A549 (cell line): ENCODE data around the gene XRCC3. TPM values are rescaled to one million over a fixed set of nuclear protein-coding genes. Genes with fewer than 3 reads are reported as not detected.

Source experiments
- ATAC-seq, 2 experiments: fragments of 200-7000 bp in 1 of 2; fragments of >200 bp in 1 of 2; cut with Nextera tagmentation in 1 of 2; cut with Tn5 transposase in 1 of 2; 3 replicates each; pipeline versions ENCODE4 v1.8.0 to v1.9.1; 2018 to 2020; ENCODE audit warnings: mild to moderate bottlenecking in 1 of 2, moderate library complexity in 1 of 2
- CTCF ChIA-PET: fragments of 300-600 bp; sonication (Branson Sonifier 250); formaldehyde crosslinking; extraction: SDS; loops from one replicate; lab custom pipeline; 2021; ENCODE audit warnings: antibody characterized with exemption, inconsistent platforms; lab: Yijun Ruan, JAX
- POLR2A ChIA-PET: fragments of 350-600 bp; formaldehyde crosslinking; extraction: SDS; loops from one replicate; lab custom pipeline; 2021; ENCODE audit warnings: antibody characterized with exemption, inconsistent platforms; lab: Yijun Ruan, JAX
- DNase-seq, 2 experiments: peaks; one replicate each; pipeline versions ENCODE4 v3.0.0 to v3.0.0-alpha.2; 2011 to 2016; ENCODE audit warnings: low read depth in 1 of 2, low spot score in 1 of 2
- FAIRE-seq: peaks from 2 replicates; lab custom pipeline; 2011; peaks lifted over from hg19 to GRCh38; lab: Jason Lieb, UNC
- H3K27ac ChIP-seq, 2 experiments: fragments of >200 bp; sonication (Bioruptor Twin); formaldehyde crosslinking; 3 replicates each; pipeline ENCODE4 v1.5.1; 2016 to 2017
- H3K4me1 ChIP-seq: fragments of >200 bp; sonication (Bioruptor Twin); formaldehyde crosslinking; 3 replicates; pipeline ENCODE4 v1.6.1; 2016
- H3K4me2 ChIP-seq: fragments of >200 bp; sonication (Bioruptor Twin); formaldehyde crosslinking; 3 replicates; pipeline ENCODE4 v1.6.1; 2016
- H3K4me3 ChIP-seq: fragments of >200 bp; sonication (Bioruptor Twin); formaldehyde crosslinking; 3 replicates; pipeline ENCODE4 v1.5.1; 2016
- H3K9me3 ChIP-seq: fragments of >200 bp; sonication (Bioruptor Twin); formaldehyde crosslinking; 3 replicates; pipeline ENCODE4 v1.6.1; 2016
- BHLHE40 ChIP-seq: IDR thresholded peaks from 2 replicates; pipeline ENCODE4 v1.6.1; 2012; ENCODE audit warnings: low read depth, low read length, inconsistent platforms
- CBX8 ChIP-seq: fragments of 200-600 bp; sonication (generic); IDR thresholded peaks from 2 replicates; pipeline ENCODE4 v1.6.1; 2016
- CHD2 ChIP-seq: fragments of 150-350 bp; IDR thresholded peaks from 2 replicates; pipeline ENCODE4 v1.6.1; 2014; ENCODE audit warnings: low read length; ENCODE audit not compliant: partially characterized antibody
- CHD4 ChIP-seq: fragments of 200-600 bp; sonication (generic); IDR thresholded peaks from 2 replicates; pipeline ENCODE4 v1.6.1; 2016; ENCODE audit warnings: antibody characterized with exemption, mild to moderate bottlenecking, borderline replicate concordance
- EHF ChIP-seq: fragments of 250-450 bp; sonication (Bioruptor Pico); IDR thresholded peaks from 2 replicates; pipeline ENCODE4 v1.5.0; 2020; ENCODE audit warnings: mild to moderate bottlenecking
- EHMT2 ChIP-seq: fragments of 200-600 bp; sonication (generic); IDR thresholded peaks from 2 replicates; pipeline ENCODE4 v1.6.1; 2016; ENCODE audit warnings: antibody characterized with exemption, low read depth, mild to moderate bottlenecking, moderate library complexity
- EP300 ChIP-seq, 2 experiments: fragments of >200 bp; sonication (Bioruptor Twin); formaldehyde crosslinking; IDR thresholded peaks; 2 replicates in 1 of 2; 3 replicates in 1 of 2; pipeline ENCODE4 v1.6.1; 2016 to 2017
- ESRRA ChIP-seq: fragments of 150-350 bp; IDR thresholded peaks from 2 replicates; pipeline ENCODE4 v1.6.1; 2014; ENCODE audit warnings: mild to moderate bottlenecking, low read length, borderline replicate concordance
- HEYL ChIP-seq: fragments of 250-450 bp; sonication (Bioruptor Pico); IDR thresholded peaks from 2 replicates; pipeline ENCODE4 v1.8.0; 2021; ENCODE audit warnings: mild to moderate bottlenecking, moderate library complexity
- JUN ChIP-seq, 2 experiments: fragments of >200 bp; sonication (Bioruptor Twin); formaldehyde crosslinking; IDR thresholded peaks; 2 replicates in 1 of 2; 3 replicates in 1 of 2; pipeline ENCODE4 v1.6.1; 2016 to 2017
- JUNB ChIP-seq: fragments of >200 bp; sonication (Bioruptor Twin); formaldehyde crosslinking; IDR thresholded peaks from 2 replicates; pipeline ENCODE4 v1.6.1; 2016
- KDM1A ChIP-seq: fragments of 200-600 bp; sonication (generic); IDR thresholded peaks from 2 replicates; pipeline ENCODE4 v1.6.1; 2016; ENCODE audit warnings: low read depth, mild to moderate bottlenecking
- MAFK ChIP-seq: fragments of 450-650 bp; IDR thresholded peaks from 2 replicates; pipeline ENCODE4 v1.6.1; 2014; ENCODE audit not compliant: partially characterized antibody
- MYC ChIP-seq: IDR thresholded peaks from 2 replicates; pipeline ENCODE4 v1.6.1; 2012; ENCODE audit warnings: mild to moderate bottlenecking, inconsistent platforms, low read length, improper control_type of control experiment, borderline replicate concordance
- NFE2L2 ChIP-seq: fragments of 150-350 bp; conservative IDR thresholded peaks from 2 replicates; pipeline ENCODE4 v1.6.1; 2014; ENCODE audit warnings: low read length
- NPAS2 ChIP-seq: fragments of 250-450 bp; sonication (Bioruptor Pico); IDR thresholded peaks from 2 replicates; pipeline ENCODE4 v1.8.0; 2022; ENCODE audit warnings: mild to moderate bottlenecking, moderate library complexity, borderline replicate concordance
- NR3C1 ChIP-seq: fragments of >200 bp; sonication (Bioruptor Twin); formaldehyde crosslinking; IDR thresholded peaks from 3 replicates; pipeline ENCODE4 v1.6.1; 2017
- PHF8 ChIP-seq: fragments of 200-600 bp; sonication (generic); IDR thresholded peaks from 2 replicates; pipeline ENCODE4 v1.6.1; 2016; ENCODE audit warnings: low read depth, mild to moderate bottlenecking, antibody characterized with exemption, moderate library complexity, borderline replicate concordance
- POLR2A ChIP-seq: IDR thresholded peaks from 2 replicates; pipeline ENCODE4 v1.6.1; 2012; ENCODE audit warnings: mild to moderate bottlenecking, low read length
- POLR2AphosphoS2 ChIP-seq: conservative IDR thresholded peaks from 2 replicates; pipeline ENCODE4 v1.6.1; 2012; ENCODE audit warnings: low read length, improper control_type of control experiment, inconsistent platforms
- RARB ChIP-seq: fragments of 250-450 bp; sonication (Bioruptor Pico); IDR thresholded peaks from 2 replicates; pipeline ENCODE4 v1.8.0; 2021; ENCODE audit warnings: mild to moderate bottlenecking, moderate library complexity
- RNF2 ChIP-seq: fragments of 200-600 bp; sonication (generic); IDR thresholded peaks from 2 replicates; pipeline ENCODE4 v1.6.1; 2016; ENCODE audit warnings: low read depth, mild to moderate bottlenecking, antibody characterized with exemption, moderate library complexity, borderline replicate concordance
- ZNF302 ChIP-seq: fragments of 250-450 bp; sonication (Bioruptor Pico); IDR thresholded peaks from 2 replicates; pipeline ENCODE4 v1.9.0; 2021; ENCODE audit warnings: inconsistent platforms, mild to moderate bottlenecking, moderate library complexity
- ZSCAN20 ChIP-seq: fragments of 250-450 bp; sonication (Bioruptor Pico); IDR thresholded peaks from 2 replicates; pipeline ENCODE4 v1.8.0; 2022; ENCODE audit warnings: mild to moderate bottlenecking, moderate library complexity
- WGBS: methylation state at CpG from one replicate; pipeline ENCODE4 v1.1.6; 2017; ENCODE audit errors: missing lambda C conversion rate; 5-methylcytosine and 5-hydroxymethylcytosine counted together
- polyA plus RNA-seq, 4 experiments: library from polyadenylated mRNA; depleted of rRNA in 3 of 4; stranded (reverse); fragments of >200 nt; fragmentation: RNase III in 1 of 4; extraction: RNeasy Plus Mini Kit Qiagen cat#74134 plus additional on column Dnase treatment in 1 of 4; gene quantifications; 2 replicates in 3 of 4; 3 replicates in 1 of 4; pipeline ENCODE4 v1.2.3, GENCODE V29; 2011 to 2017
- TF ChIP-seq, protein P1 (sequence below): fragments of 200-600 bp; sonication (generic); IDR thresholded peaks from 2 replicates; pipeline ENCODE4 v1.6.1; 2016; ENCODE audit warnings: antibody characterized with exemption, mild to moderate bottlenecking, moderate library complexity
- TF ChIP-seq, protein P2 (sequence below): IDR thresholded peaks from 2 replicates; pipeline ENCODE4 v1.6.1; 2012

XRCC3 gene
- polyA plus RNA-seq, 2 of the 4 experiments (the other 2 are of a cell fraction), result 23.0 to 28.1 TPM

DNA sequence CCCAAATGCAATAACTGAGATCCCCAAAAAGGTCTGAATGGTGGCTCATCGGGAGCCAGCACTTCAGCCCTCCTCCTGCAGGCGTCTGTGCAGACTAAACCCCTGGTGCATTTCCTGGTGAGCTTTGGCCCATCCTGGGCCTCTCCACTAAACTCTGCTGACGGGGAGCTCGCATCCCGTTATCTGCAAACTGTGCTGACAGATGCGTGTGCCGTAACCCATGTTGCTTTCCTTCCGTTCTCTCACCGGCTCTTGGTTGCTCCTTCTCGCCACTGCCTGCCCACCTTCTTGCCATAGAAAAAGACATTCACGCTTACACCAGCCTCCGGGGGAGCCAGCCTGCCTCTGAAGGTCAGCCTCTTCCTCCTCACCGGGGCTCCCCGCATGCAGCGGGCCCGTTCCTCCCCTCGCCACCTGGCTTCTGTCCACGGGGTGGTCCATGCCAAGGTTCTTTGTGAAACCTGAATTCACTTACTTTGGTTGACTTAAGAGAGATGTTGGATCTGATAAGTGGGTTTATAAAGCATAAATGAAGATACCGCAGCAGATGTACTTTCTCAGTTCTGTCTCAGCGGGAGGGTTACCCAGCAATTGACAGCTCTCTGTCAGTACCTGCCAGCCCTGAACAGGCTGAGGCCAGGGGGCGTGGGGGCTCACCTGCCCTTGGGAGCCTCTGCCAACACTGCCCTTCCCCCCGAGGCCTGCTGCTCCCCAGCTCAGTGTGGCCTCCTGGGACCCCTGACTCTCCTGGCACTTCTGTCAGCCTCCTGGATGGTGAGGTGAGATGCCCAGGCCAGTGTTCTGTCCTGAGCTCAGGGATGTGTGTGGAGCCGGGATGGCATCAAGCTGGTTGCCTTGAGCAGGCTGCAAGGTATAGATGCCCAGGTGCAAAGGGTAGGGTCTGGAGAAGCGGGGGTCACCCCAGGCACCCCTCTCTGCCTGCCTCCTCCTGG is 14.5 kb upstream of the XRCC3 start:
- ChIA-PET CTCF (interaction anchor here (0.5 to 1.4 kb wide), 3 partner anchors 10 to 57 kb away, joined by 3 to 4 read pairs (median 4); no protein-coding TSS in a partner anchor), POLR2A (no interaction called here)
- H3K4me3 ChIP-seq, result no peak overlapping the region
- H3K4me1 ChIP-seq, result no peaks in the 10 kb centered on the region
- no peak for FAIRE-seq
- H3K4me2 ChIP-seq, result no peak overlapping the region
- no peak overlapping the region for H3K27ac ChIP-seq
- WGBS, result 90% methylated on average over 24 of the region's 24 CpGs
- TF ChIP-seq RNF2 (no peak), NPAS2 (CRISPR knock-in tag) (no peak), BHLHE40 (no peak), MAFK (no peak), KDM1A (no peak), POLR2AphosphoS2 (no peak), CBX8 (no peak), POLR2A (no peak), NFE2L2 (no peak)
- ATAC-seq, result no peak
- no peak for DNase-seq
- H3K9me3 ChIP-seq, result no peaks in the 10 kb centered on the region

DNA sequence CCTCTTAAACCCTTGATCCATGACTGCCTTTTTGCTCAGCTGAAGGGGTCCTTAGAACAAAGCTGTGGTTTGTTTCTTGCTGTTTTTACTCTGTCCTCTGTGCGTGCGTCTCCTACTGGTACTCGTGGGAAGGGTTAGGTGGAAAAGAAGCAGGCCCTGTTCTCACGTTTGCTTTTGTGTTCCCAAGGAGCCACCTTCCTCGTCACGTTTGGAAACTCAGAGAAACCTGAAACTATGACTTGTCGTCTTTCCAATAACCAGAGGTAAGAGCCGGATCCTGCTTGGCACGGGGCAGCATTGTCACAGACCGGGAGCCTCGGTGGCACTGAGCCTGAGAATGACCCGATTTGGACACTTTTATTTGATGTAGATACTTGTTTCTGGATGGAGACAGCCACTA is 13.5 kb upstream of the XRCC3 start:
- CTCF ChIA-PET, result interaction anchor here (1.4 kb wide), 1 partner anchor 9 kb away, joined by 4 read pairs; no protein-coding TSS in a partner anchor
- FAIRE-seq, result no peak
- TF ChIP-seq NR3C1 (no peak), CHD4 (no peak), EHMT2 (no peak), EHF (CRISPR knock-in tag) (no peak), ZNF302 (no peak), RARB (CRISPR knock-in tag) (no peak), MYC (no peak), MAFK (no peak), JUN (IDR thresholded peaks at IDR 0.05) (no peak), PHF8 (no peak), ESRRA (no peak), CHD2 (no peak), JUNB (no peak), BHLHE40 (no peak), ZSCAN20 (CRISPR knock-in tag) (no peak), EP300 (IDR thresholded peaks at IDR 0.05) (no peak), HEYL (CRISPR knock-in tag) (no peak)
- TF ChIP-seq, protein P1, sequence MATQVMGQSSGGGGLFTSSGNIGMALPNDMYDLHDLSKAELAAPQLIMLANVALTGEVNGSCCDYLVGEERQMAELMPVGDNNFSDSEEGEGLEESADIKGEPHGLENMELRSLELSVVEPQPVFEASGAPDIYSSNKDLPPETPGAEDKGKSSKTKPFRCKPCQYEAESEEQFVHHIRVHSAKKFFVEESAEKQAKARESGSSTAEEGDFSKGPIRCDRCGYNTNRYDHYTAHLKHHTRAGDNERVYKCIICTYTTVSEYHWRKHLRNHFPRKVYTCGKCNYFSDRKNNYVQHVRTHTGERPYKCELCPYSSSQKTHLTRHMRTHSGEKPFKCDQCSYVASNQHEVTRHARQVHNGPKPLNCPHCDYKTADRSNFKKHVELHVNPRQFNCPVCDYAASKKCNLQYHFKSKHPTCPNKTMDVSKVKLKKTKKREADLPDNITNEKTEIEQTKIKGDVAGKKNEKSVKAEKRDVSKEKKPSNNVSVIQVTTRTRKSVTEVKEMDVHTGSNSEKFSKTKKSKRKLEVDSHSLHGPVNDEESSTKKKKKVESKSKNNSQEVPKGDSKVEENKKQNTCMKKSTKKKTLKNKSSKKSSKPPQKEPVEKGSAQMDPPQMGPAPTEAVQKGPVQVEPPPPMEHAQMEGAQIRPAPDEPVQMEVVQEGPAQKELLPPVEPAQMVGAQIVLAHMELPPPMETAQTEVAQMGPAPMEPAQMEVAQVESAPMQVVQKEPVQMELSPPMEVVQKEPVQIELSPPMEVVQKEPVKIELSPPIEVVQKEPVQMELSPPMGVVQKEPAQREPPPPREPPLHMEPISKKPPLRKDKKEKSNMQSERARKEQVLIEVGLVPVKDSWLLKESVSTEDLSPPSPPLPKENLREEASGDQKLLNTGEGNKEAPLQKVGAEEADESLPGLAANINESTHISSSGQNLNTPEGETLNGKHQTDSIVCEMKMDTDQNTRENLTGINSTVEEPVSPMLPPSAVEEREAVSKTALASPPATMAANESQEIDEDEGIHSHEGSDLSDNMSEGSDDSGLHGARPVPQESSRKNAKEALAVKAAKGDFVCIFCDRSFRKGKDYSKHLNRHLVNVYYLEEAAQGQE, result no peak
- TF ChIP-seq, protein P2, sequence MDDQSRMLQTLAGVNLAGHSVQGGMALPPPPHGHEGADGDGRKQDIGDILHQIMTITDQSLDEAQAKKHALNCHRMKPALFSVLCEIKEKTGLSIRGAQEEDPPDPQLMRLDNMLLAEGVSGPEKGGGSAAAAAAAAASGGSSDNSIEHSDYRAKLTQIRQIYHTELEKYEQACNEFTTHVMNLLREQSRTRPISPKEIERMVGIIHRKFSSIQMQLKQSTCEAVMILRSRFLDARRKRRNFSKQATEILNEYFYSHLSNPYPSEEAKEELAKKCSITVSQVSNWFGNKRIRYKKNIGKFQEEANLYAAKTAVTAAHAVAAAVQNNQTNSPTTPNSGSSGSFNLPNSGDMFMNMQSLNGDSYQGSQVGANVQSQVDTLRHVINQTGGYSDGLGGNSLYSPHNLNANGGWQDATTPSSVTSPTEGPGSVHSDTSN, result no peak
- TF ChIP-seq, all 56 proteins: peak for 0
- no peak overlapping the region for H3K4me2 ChIP-seq
- DNase-seq (no peak), ATAC-seq (no peak)
- H3K4me1 ChIP-seq, result no peaks in the 10 kb centered on the region
- no peaks in the 10 kb centered on the region for H3K9me3 ChIP-seq
- POLR2A ChIA-PET, result no interaction called here
- H3K4me3 ChIP-seq, result no peak overlapping the region
- no peak overlapping the region for H3K27ac ChIP-seq
- 90% methylated on average over 12 of the region's 12 CpGs for WGBS
